ENCODE measurements around the gene PDGFD.

PDGFD gene

DNA sequence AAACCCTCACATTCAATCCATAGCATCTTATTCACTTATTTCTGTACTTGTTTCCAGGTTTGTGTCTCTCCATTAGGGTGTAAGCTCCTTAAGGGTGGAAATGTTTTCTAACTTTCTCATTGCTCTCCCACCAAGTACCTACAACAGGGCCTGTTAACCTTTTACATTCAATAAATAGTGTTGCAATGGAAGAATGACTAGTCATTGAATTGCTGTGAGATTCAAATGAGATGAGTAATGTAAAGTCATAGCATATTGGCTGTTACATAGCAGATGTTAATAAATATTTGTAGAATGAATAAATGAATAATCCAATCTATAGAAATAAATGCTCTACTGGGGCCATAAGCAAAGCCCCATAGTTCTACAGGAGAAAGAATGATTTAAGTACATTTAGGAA is 202.9 kb downstream of the PDGFD start:
- TF ChIP-seq, protein P1, sequence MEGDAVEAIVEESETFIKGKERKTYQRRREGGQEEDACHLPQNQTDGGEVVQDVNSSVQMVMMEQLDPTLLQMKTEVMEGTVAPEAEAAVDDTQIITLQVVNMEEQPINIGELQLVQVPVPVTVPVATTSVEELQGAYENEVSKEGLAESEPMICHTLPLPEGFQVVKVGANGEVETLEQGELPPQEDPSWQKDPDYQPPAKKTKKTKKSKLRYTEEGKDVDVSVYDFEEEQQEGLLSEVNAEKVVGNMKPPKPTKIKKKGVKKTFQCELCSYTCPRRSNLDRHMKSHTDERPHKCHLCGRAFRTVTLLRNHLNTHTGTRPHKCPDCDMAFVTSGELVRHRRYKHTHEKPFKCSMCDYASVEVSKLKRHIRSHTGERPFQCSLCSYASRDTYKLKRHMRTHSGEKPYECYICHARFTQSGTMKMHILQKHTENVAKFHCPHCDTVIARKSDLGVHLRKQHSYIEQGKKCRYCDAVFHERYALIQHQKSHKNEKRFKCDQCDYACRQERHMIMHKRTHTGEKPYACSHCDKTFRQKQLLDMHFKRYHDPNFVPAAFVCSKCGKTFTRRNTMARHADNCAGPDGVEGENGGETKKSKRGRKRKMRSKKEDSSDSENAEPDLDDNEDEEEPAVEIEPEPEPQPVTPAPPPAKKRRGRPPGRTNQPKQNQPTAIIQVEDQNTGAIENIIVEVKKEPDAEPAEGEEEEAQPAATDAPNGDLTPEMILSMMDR (IDR thresholded peaks at IDR 0.05; ENCODE audit: low read depth, low read length), result no peak
- Histone ChIP-seq H3K36me3 (no peaks in the 10 kb centered on the region), H3K27me3 (ENCODE audit: insufficient read depth, low read depth, severe bottlenecking) (no peaks in the 10 kb centered on the region), H3K27ac (no peak overlapping the region), H3K4me3 (ENCODE audit: low read depth, low read length) (no peak overlapping the region), H3K9me3 (ENCODE audit: severe bottlenecking) (peaks cover 2% of the 10 kb centered on the region)
- DNase-seq, result no peak

DNA sequence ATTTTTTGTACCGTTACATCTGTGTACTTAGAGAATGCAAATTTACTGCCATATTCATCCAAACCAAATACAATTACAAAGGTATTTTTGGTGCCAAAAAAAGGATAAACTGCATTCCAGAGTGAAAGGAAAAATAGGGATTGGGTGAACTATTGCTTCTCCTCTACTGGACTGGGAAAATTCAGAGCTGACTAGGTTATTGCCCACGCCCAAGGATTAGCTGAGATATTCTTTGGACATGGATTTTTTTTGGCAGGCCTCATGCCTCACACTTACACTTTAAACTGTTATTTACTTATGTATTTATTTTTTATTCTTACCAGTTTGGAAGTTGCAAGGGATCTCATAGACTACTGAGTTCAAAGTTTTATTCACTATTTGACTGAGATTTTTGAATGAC is 203.8 kb downstream of the PDGFD start:
- Histone ChIP-seq H3K9me3 (ENCODE audit: severe bottlenecking) (peaks cover 2% of the 10 kb centered on the region), H3K27me3 (ENCODE audit: insufficient read depth, low read depth, severe bottlenecking) (no peaks in the 10 kb centered on the region), H3K27ac (no peak overlapping the region), H3K36me3 (no peaks in the 10 kb centered on the region), H3K4me3 (ENCODE audit: low read depth, low read length) (no peak overlapping the region)
- DNase-seq, result no peak
- TF ChIP-seq, protein P1 (IDR thresholded peaks at IDR 0.05; ENCODE audit: low read depth, low read length), result no peak

DNA sequence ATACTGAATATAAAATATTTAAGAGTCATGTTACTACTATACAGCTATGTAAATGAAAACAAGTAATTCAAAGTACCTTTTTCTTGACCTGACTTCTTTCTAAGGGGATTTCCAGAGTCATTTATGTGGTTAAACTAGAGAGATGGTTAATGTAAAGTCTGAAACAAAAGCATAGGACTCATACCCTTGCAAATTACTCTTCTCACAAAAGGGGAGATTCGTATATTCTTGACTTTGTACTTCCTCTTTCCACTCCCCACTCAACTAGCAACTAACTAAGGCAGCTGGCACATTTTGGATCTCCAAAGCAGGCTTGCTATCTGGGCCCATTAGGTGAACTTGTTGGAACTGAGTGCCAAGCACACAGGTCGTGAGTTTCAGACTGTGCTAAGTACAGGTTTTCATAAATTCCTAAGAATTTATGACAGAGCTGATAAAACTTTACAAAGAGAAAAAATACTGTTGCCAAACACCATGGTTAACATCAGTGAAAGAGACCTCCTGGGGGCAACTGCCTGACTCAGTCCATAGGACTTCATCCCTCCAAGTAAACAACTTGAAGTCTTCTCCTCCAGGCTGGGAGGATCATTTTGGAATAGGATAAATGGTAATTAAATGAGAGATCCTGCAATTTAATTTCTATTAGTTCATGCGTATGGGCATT is 204.5 kb downstream of the PDGFD start:
- no peaks in the 10 kb centered on the region for H3K27me3 ChIP-seq (ENCODE audit: insufficient read depth, low read depth, severe bottlenecking)
- H3K4me3 ChIP-seq (ENCODE audit: low read depth, low read length), result no peak overlapping the region
- TF ChIP-seq, protein P1 (IDR thresholded peaks at IDR 0.05; ENCODE audit: low read depth, low read length), result no peak
- H3K9me3 ChIP-seq (ENCODE audit: severe bottlenecking), result peaks cover 2% of the 10 kb centered on the region
- DNase-seq, result no peak
- H3K27ac ChIP-seq, result no peak overlapping the region
- H3K36me3 ChIP-seq, result no peaks in the 10 kb centered on the region

DNA sequence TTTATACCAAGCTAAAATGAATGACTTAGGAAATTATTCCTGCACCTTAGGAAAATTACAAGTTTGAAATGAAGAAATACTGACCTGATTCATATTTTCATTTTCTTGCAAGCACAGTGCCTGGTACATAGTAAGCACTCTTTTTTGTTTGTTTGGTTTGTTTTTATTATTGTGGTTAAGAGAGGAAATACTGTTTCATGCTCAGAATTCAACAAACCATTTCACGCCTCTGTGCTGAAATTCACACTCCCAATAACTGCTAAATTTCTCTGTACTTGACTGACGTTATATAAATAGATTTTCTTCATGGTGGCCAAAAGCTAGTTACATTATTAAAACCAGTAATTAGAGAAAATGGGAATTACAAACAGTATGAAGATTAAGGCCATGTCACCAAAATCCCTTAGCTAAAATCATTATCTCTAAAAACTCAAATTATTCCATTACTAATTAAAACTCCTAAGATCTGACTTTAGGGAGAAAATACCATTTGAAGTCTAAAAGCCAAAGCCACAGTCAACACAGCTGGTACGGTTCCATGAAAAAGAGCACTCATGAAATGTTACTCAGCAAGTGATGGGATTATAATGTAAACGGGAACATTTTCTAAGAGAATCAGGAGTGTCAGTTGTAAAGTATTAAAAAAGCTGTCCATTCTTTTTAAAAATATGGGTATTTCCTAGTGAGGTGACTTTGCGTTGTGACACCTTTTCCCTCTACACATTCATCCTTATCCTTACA is 205.3 kb downstream of the PDGFD start:
- H3K27ac ChIP-seq, result no peak overlapping the region
- H3K9me3 ChIP-seq (ENCODE audit: severe bottlenecking), result peaks cover 2% of the 10 kb centered on the region
- H3K36me3 ChIP-seq, result no peaks in the 10 kb centered on the region
- TF ChIP-seq, protein P1 (IDR thresholded peaks at IDR 0.05; ENCODE audit: low read depth, low read length), result no peak
- DNase-seq, result no peak
- no peaks in the 10 kb centered on the region for H3K27me3 ChIP-seq (ENCODE audit: insufficient read depth, low read depth, severe bottlenecking)
- no peak overlapping the region for H3K4me3 ChIP-seq (ENCODE audit: low read depth, low read length)

DNA sequence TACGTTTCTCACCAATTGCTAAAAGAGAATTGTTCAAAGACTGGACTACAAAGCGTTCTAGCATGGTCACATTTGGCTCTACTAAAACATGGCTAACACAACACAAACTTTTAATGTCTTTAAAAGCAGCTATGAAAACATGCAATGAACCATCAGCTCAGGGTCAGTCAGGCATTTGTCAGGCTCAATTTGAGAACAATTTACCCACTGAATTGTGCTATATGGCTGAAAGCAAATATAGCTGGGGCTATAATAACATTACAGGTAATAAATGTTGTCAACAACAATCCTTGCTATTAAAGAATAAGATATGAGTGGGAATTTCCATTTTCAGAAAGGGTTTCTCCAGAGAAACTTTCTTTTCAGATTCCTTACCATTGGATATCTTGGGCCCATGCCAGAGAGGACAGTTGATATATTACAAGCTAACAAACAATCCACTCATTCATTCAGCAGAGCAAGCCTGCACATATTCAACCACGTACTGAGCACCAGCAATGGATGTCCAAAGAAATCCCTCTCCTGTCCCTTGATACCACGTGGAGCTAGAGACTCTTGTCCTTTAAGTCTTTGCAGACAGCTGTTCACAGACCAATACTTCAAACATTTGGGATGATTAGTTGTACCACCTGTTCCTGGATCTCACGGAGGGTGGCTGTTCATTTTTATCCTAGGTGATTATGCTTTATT is 210.0 kb downstream of the PDGFD start:
- Histone ChIP-seq H3K27me3 (ENCODE audit: insufficient read depth, low read depth, severe bottlenecking) (no peaks in the 10 kb centered on the region), H3K36me3 (no peaks in the 10 kb centered on the region), H3K27ac (no peak overlapping the region), H3K9me3 (ENCODE audit: severe bottlenecking) (peaks cover 2% of the 10 kb centered on the region), H3K4me3 (ENCODE audit: low read depth, low read length) (no peak overlapping the region)
- DNase-seq, result peak; percentile 24
- TF ChIP-seq, protein P1 (IDR thresholded peaks at IDR 0.05; ENCODE audit: low read depth, low read length), result no peak

Data from WERI-Rb-1 (cell line).